Lower leg skin (tissue), 4 donors: ENCODE results near the gene KRT2. TPM values are rescaled to one million over a fixed set of nuclear protein-coding genes. Genes with fewer than 3 reads are reported as not detected.

Source experiments
- DNase-seq, 2 donors: peaks; one replicate each; pipeline ENCODE4 v3.0.0-alpha.2; 2019; ENCODE audit warnings: low spot score in 2 of 2
- H3K4me3 ChIP-seq: fragments of 200-600 bp; sonication (generic); 2 replicates; pipeline ENCODE4 v1.5.1; 2017; ENCODE audit warnings: mild to moderate bottlenecking, low read depth; ENCODE audit not compliant: poor library complexity, severe bottlenecking
- POLR2A ChIP-seq, 2 donors: fragments of 450-650 bp; IDR thresholded peaks; one replicate each; pipeline ENCODE4 v1.6.1; 2016 to 2017; ENCODE audit warnings: antibody characterized with exemption in 2 of 2, mild to moderate bottlenecking in 1 of 2, moderate library complexity in 1 of 2
- WGBS, 2 donors: methylation state at CpG; one replicate each; pipeline ENCODE4 v1.1.5; 2018; 5-methylcytosine and 5-hydroxymethylcytosine counted together
- intact Hi-C: fragments of 100-400 bp; cut with DNase I; formaldehyde crosslinking; loops from one replicate; pipeline ENCODE4 v1.15.0; 2023; ENCODE audit warnings: low total_unique reads
- total RNA-seq, 4 donors: library from RNA; depleted of rRNA; stranded (reverse); fragments of >200 nt; gene quantifications; one replicate each; pipeline ENCODE4 v1.1.0, GENCODE V29; 2016
- TF ChIP-seq, protein P1 (sequence below), 3 donors: fragments of 450-650 bp; IDR thresholded peaks; one replicate each; pipeline ENCODE4 v1.5.1; 2016; ENCODE audit warnings: antibody characterized with exemption in 3 of 3, mild to moderate bottlenecking in 3 of 3, moderate library complexity in 2 of 3

The KRT2 gene
- total RNA-seq, 4 donors from 2014 or later, result 1,166 to 2,212 (median 1,643) TPM

DNA sequence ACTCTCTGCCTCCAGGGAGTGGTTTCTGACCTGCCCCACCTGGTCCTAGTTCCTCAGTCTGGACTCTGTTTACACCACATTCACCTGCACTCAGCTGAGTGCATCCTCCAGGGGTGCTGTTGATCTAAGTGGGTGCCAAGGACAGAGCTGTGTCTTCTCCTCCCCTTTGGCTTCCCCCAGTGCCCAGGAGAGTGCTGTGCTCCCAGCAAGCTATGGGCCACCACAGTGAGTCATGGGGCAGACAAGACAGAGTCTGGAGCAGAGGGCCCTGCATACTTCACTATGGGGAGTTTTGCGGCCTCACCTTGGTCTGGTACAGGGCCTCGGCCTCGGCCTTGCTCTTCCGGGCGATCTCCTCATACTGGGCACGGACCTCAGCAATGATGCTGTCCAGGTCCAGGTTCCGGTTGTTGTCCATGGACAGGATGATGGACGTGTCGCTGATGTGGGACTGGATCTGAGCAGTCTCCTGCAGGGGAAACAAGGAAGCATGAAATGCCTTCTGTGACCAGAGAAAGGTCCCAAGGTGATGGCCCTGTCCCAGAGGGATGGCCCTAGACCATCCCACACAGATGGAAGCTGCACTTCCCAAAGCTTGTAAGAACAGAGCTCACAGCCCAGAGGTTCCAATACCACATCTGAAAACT lies 38.5 kb downstream of the KRT2 start:
- no peak for DNase-seq
- intact Hi-C loops, result no loop called here
- 95% methylated on average over 9 of the region's 9 CpGs for WGBS, 2 donors
- no peak overlapping the region for H3K4me3 ChIP-seq
- no peak for TF ChIP-seq POLR2A (IDR thresholded peaks at IDR 0.05)
- TF ChIP-seq, protein P1, sequence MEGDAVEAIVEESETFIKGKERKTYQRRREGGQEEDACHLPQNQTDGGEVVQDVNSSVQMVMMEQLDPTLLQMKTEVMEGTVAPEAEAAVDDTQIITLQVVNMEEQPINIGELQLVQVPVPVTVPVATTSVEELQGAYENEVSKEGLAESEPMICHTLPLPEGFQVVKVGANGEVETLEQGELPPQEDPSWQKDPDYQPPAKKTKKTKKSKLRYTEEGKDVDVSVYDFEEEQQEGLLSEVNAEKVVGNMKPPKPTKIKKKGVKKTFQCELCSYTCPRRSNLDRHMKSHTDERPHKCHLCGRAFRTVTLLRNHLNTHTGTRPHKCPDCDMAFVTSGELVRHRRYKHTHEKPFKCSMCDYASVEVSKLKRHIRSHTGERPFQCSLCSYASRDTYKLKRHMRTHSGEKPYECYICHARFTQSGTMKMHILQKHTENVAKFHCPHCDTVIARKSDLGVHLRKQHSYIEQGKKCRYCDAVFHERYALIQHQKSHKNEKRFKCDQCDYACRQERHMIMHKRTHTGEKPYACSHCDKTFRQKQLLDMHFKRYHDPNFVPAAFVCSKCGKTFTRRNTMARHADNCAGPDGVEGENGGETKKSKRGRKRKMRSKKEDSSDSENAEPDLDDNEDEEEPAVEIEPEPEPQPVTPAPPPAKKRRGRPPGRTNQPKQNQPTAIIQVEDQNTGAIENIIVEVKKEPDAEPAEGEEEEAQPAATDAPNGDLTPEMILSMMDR (IDR thresholded peaks at IDR 0.05), result no peak

DNA sequence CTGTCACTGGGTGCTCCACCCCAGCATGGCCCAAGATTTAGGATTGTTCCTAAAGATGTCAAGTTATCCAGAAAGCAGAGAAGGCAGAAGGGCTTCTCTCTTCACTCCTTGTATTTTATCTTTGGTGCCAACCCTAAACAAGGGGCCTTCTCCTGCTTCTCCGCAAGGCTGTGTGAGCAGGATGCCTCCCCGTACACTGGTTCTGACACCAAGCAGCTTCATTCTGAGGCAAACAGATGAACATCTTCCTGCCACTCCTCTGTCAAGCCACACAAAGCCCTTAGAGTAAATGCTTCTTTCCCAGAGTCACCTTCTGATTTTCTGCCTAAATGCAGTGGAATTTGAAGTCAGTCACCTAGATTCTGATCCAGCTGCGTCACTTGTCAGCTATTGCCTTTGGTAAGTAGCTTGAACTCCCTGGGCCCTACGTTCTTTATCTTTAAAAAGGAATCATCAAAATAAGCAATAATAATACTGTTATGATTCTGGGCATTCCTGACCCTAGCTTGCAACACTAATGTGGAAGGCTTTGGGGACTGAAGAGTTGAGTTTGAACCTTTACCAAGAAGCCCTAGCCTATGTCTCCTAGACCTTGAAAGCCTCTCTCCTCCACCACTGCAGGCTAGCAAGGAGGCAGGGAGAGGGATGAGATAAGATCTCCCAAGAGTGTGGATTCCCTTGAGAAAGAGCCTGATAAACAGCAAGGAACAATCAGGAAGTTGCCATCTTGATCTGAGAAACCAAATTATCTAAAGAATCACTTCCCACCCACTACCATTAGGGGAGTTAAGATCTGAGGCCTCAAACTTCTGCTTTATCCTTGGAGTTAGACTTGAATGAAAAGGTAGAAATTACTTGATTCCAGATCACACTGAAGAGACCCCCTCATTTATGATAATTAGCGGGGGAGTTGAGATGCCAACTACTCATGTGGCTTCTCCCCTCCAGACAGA lies 39.3 kb downstream of the KRT2 start:
- intact Hi-C loops, result no loop called here
- WGBS, 2 donors, result 95 to 97% methylated on average over 5 of the region's 5 CpGs
- peak in 1 of 2 donors; percentile 36 for DNase-seq
- no peak overlapping the region for H3K4me3 ChIP-seq
- no peak for TF ChIP-seq POLR2A (IDR thresholded peaks at IDR 0.05)
- TF ChIP-seq, protein P1 (IDR thresholded peaks at IDR 0.05), result no peak

DNA sequence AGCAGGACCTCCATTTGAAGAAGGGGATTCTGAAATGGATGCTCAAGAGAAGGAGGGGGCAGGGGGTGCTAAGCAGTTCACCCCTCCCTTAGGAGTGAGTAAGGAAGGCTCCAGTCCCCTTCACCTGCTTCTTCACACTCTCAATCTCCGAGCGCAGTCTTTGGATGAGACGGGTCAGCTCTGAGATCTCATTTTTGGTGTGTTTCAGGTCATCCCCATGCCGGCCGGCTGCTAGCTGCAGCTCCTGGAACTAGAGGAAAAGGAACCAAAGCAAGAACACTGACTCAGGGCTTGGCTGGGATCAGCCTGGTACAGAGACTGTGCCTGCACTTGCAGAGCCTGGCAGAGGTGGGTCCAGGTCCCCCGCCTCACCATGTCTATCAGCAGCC lies 40.9 kb downstream of the KRT2 start:
- DNase-seq, result no peak
- no peak for TF ChIP-seq POLR2A (IDR thresholded peaks at IDR 0.05)
- TF ChIP-seq, protein P1 (IDR thresholded peaks at IDR 0.05), result no peak
- 81 to 93% methylated on average over 6 of the region's 6 CpGs for whole genome bisulfite sequencing, 2 donors
- intact Hi-C loops, result no loop called here
- H3K4me3 ChIP-seq, result no peak overlapping the region

DNA sequence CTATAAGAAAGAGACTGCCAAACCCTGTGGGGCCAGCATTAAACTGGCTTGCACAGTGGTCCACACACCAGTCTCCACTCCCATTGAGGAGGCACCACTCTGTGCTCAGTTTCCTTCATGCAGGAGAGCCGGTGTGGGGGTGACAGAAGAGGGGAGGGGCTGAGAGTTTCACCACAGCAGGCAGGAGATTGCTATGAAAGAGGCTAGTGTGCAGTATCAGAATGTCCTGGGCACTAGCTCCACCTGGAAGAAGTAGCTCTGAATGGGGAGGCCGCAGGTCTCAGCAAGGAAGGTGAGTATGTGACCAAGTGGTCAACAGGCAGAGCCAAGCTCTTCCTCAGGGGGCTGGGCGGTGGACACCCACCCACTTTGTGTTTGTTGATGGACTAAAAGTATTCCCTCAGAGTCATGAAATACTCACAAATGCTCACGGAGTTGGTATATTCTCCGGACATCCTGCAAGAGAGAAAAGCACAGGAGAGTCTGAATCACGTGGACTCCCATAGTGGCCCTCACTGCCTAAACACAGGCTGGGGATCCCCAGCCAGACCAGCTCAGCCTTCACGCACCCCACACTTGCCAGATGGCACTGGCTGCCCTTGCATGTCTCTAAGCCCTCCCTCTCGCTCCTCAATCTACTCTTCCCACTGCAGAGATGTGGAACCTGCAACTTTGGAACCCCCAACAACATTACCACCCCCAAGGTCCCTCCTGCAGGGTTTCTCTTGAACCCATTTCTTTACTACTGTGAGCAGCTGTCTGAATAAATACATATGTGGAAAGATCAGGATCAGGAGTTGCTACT lies 43.0 kb downstream of the KRT2 start:
- no peak for TF ChIP-seq POLR2A (IDR thresholded peaks at IDR 0.05)
- TF ChIP-seq, protein P1 (IDR thresholded peaks at IDR 0.05), result no peak
- intact Hi-C loops, result no loop called here
- 84 to 88% methylated on average over 8 of the region's 8 CpGs for WGBS, 2 donors
- DNase-seq, result no peak
- no peak overlapping the region for H3K4me3 ChIP-seq

DNA sequence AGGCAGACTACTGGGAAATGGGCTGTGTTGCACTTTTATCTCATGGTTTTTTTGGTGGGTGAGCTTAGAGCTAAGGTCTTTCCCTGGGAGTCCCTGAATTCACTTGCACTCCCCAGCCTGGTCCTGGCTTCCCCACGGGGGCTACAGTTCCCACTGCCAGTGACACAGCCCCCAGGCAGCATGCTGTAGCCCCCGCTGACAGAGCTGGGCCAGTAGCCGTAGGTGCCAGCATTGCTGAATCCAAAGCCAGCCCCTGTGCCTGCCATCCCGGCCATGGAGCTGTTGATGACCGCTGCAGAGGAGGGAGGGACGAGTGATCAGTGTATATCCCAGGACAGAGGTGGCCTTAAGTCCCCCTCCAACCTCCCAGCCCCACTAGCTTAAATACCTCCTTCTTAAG lies 43.9 kb downstream of the KRT2 start:
- 80 to 86% methylated on average over 6 of the region's 6 CpGs for WGBS, 2 donors
- H3K4me3 ChIP-seq, result no peak overlapping the region
- intact Hi-C loops, result no loop called here
- DNase-seq, result no peak
- no peak for TF ChIP-seq POLR2A (IDR thresholded peaks at IDR 0.05)
- TF ChIP-seq, protein P1 (IDR thresholded peaks at IDR 0.05), result no peak
